NCI-H526 treated with DMSO at 0.1 percent for 48 hours (cell line): ENCODE data around the gene PHLDB1.

Experiments used
- DNase-seq: peaks from one replicate; lab custom pipeline; 2025; lab: John Stamatoyannopoulos, UW

PHLDB1 gene

DNA sequence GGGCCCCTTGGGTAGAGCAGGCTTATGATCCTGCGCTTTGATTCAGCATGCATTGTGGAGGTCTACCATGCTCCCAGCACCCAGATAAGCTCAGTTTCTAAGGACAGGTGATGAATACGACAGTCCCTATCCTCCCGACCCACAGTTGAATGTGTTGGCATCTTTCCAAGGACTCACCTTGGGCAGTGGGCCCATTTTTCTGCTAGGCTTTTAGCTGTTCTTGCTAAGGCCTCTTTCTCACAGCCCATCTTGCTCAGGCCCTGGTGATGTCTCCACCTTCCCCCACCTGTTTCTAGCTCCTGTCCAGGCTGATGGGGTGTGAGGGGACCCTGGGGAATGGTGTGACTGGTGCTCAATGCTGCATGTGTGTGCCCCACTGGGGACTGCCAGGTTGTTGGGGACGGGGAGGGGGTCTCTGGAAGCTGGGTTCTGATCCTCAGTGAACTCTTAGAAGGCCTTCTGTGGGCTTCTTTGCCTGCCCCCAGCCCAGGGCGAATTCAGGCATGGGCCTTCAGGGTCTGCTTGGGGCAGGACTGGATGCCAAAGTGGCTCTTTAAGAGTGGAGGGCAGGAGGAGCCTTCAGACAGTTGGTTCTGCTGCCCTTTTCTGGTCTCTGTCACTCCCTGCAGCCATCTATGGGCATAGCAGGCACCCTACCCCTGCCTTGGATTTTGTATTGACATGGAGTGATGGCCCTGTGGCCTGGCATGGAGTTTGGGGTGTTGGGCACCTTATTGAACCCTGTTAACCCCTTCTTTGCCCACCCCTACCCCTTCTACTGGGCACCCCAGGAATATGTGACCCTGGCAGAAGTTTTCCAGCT lies 33.1 kb downstream of the PHLDB1 start:
- DNase-seq, result no peak

DNA sequence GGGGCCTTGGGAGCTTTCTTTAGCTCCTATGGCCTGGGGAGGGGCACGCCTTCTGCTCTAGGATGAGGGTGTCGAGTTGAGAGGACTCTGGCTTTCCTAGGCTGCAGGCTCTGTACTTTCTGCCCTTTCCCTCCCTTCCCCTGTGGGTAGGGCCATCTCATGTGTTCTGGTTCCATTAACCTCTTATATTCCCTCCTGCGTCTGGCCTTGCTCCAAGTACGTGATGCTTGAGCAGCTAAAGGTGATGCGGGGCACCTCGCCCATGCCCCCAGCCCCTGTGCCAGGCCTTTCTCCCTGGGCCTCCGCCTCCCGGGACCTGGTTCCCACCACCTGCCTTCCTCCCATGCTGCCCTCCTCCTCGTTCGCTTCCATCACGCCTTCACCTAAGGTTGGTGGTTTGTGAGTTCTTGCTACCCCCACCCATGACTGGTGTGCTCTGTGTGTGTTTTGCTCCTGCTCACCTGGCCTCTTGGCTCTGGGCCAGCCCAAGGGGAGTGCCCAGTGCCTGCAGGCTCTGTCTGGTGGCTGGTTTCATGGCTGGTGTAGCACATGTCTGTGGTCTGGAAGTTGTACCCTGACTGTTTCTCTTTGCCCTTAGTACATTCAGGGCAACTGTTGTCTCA lies 34.1 kb downstream of the PHLDB1 start:
- DNase-seq, result peak; percentile 83

DNA sequence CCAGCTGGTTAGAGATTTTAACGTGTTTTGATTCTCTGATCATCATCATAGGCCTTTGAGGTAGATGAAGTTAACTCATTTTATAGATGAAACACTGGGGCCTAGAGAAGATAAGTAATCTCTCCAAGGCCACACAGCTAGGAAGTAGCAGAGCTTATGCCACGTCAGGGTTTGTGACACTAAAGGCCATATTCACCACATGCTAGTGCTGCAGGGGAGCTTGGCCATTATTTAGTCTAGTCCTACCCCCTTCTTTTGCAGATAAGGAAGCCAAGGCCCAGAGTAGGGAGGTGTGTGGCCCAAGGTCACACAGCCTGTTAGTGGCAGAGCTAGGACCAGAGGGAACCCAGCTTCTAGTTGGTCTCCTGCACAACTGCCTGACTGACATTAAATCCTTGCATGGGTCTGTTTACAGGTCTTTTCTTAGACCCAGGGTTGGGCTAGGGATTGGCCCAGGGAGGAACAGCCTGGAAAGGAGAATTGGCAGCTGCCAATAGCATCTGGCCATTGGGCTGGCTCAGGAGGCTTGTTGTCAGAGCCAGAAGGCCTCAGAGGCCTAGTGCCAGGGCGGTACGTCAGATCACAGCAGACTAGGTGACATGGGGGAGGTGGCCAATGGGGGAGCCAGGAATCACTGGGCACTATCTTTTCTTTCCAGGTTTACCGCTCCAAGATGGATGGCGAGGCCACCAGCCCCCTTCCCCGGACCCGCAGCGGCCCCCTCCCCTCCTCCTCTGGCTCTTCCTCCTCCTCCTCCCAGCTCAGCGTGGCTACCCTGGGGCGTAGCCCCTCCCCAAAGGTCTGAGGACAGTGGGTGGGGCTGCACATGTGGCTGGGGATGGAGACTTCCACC lies 36.0 kb downstream of the PHLDB1 start:
- no peak for DNase-seq

DNA sequence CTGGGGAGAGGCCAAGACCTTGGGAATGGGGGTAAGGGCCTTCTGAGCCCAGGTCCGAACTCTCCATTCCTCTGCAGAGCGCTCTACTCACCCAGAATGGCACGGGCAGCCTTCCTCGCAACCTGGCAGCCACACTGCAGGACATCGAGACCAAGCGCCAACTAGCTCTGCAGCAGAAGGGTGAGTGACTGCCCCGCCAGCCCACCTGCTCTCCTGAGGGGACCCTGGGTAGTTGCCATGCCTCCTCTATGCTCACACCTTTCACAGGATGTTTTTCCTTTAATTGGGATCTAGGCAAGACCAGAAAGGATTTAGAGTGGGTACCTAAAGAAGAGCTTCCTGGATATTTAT lies 36.6 kb downstream of the PHLDB1 start:
- no peak for DNase-seq

DNA sequence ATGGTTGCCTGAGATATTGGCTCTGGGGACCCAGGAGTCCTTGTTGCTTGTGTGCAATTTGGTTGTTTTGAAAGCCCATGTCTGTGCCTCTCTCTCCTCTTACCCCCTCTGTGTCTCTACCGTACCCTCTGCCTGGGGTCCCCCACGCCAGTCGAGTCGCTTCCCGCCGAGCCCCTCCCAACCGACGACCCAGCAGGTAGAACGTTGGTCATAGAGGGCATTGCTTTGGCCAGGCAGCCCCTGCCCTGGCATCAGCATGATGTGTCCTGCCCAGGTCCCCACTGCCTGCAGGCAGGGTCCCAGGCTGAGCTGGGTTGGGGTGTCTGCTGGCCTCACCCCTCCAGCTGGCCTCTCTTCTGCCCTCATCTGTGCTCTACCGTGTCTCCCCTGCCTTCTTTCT lies 37.1 kb downstream of the PHLDB1 start:
- no peak for DNase-seq

DNA sequence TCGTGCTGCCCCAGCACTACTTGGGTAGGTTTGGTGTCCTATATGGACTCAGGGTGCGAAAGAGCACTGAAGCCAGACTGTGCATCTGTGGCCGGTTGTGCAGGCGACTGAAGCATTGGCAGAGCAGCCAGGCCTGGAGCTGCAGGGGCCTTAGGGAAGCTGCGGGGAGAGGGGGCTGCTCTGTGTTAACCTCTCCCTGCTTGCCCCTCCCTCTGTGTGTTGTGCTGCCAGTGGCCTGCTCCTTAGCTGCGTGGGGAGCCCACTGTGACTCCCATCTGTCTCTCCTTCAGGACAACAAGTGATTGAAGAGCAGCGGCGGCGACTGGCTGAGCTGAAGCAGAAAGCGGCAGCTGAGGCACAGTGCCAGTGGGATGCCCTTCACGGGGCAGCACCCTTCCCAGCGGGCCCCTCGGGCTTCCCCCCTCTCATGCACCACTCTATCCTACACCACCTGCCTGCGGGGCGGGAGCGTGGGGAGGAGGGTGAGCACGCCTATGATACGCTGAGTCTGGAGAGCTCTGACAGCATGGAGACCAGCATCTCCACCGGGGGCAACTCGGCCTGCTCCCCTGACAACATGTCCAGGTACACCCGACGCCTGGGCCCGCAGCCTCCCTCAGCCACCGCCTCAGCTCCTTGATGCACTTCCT lies 37.8 kb downstream of the PHLDB1 start:
- no peak for DNase-seq

DNA sequence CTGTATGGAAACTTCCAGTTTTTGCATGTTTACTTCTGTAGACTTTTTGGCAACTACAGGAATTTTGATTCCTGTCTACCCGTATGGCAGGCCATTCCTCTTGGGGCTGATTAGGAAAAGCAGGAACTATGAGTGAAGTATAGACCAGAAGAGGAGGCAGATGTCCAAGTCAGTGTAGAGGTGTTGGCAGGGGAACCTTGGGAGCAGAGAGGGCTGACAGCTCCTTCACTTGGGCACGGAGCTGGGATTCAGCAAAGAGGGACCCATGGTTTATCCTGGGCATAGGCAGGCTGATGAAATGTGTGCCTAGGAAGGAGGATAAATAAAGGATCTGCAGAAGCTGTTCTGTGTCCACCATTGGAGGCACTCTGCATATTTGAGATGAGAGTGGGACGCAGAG lies 39.0 kb downstream of the PHLDB1 start:
- no peak for DNase-seq

DNA sequence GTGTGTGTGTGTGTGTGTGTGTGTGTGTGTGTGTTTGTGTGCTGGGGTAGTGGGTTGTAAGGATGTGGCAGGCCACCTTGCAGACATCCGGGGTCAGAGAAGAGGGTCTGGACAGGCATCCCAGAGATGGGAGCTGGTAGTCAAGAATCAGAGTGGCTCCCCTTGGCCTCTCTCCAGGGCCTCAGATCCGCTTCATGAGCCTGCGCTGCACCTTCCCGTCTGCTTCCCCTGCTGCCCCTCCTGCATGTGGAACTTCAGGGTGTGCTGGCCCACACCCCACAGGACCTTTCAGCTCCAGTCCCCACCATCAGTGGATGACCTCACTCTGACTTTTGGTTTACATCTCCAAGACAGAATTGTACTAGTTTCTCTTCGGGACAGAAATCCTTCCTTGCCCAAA lies 40.9 kb downstream of the PHLDB1 start:
- no peak for DNase-seq

DNA sequence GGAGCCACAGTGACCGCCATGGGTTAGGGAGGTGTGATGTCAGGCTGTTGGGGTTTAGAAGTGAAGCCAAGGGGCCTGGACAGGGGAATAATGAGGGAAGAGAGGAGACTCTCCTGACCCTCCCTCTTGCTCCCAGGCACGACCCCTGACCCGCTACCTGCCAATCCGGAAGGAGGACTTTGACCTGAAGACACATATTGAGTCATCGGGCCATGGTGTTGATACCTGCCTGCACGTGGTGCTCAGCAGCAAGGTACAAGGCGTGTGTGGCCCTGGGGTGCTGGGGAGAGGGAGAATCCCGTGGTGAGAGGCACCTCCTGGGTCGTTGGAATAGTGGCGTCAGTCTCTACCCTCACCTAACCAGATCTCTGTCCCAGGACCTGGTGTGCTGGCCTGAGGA lies 42.5 kb downstream of the PHLDB1 start:
- no peak for DNase-seq

DNA sequence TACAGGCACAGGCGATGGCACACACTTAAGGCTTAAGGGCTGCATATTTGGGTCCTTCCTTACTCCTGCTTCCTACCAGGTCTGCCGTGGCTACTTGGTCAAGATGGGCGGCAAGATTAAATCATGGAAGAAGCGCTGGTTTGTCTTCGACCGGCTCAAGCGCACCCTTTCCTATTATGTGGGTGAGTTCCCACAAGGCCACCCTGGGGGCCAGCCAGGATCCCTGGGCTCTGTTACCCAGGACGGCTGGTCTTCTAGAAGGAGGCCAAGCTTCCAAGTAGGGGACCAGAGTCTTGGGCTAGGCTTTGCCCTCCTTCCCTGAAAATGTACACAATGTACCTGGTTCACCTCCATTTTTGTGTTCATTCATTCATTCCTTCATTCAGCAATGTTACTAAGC lies 43.0 kb downstream of the PHLDB1 start:
- no peak for DNase-seq

DNA sequence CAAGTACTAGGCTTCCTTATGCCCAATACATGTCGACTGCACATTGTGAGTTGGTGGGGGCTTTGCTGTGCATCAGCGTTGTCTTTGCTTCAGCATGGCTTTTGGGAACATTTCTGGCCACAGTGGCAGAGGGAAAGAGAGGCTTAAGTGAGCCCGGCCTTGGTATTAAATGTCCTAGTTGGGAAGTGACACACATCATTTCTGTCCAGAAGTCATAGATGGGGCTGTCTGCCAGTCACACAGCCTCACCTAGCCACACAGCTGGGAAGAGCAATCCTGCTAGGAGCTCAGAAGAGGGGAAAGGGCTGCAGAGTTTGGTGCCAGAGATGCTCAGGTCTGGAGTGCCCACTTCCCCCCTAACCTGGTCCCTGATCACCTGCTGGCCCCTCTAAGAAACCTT lies 44.4 kb downstream of the PHLDB1 start:
- no peak for DNase-seq

DNA sequence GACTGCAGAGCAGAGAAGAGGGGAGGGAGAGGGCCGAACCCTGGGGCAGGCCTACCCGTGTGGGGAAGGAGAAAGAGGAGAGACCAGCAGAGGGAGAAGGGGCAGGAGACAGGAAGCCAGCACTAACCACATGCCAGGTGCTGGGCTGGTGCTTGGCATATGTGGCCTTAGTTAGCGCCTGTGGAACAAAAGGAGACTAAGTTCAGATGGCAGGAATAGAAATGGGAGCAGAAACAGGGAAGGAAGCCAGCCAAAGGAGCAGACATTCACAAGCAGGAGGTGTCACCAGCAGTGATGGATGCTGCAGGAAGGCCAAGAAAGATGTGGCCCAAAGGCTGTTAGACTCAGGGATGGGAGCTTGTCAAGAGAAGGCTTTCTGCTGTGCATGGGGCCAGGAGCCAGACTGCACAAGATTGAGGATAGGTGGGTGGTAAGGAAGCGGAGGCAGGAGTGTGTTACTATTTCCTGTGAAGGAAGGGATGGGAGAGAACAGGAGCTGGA lies 45.3 kb downstream of the PHLDB1 start:
- DNase-seq, result no peak

DNA sequence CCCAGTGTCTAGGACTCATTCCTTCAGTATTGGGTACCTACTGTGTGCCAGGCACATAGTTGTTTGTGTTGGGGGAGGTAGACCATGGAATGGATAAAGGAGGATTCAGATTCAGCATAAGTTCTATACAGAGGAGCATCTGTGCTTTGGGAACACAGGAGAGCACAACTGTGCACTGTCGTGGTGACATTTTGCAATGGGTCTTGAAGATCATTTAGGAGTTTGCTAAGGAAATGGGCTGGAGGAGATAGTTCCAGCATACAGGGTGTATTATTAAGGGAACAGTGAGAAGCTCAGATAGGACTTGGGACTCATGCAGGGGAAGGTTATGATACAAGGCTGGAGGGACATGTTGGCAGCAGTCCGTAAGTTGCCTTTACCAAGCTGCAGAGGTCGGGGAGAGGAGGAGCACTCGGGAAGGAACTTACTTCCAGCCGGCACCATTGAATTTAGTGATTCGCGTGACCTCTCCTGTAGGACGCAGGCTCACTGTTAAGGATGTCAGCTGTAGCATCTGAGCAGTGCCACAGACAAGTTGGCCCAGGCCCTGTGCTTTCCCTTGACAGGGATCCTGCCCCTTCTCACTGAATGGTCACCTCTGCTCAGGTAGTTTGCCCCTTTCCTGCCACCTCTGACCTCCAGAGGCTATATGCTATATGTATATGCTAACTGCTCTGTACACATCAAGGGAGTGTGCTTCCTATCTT lies 46.4 kb downstream of the PHLDB1 start:
- no peak for DNase-seq

DNA sequence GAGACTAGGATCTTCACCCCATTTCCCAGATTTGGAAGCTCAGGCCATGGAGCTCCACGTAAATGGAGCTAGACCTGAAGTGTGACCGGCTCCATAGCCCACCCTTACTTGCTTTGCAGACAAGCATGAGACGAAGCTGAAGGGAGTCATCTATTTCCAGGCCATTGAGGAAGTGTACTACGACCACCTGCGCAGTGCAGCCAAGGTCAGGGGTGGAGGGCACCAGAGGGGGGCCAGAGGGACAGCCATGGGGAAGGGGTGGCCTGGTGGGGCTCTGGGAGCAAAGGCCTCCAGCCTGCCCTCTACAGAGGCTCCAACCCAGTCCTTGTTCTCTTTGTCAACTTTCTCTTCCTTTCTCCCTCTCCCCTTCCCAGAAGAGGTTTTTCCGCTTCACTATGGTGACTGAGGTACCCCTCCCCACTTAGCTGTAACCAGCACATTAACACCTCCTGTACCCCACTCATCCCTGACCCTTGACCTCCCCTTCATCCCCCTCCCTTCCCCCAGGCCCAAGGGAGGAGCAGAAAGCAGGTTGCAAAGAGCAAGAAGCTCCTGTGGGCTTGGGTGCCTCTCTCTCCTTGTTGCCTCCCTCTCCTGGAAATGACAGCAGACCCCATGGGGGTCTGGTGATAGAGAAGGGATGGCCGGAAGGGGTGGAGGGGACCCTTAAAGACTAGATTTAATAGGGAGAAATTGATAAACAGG lies 48.2 kb downstream of the PHLDB1 start:
- DNase-seq, result no peak

DNA sequence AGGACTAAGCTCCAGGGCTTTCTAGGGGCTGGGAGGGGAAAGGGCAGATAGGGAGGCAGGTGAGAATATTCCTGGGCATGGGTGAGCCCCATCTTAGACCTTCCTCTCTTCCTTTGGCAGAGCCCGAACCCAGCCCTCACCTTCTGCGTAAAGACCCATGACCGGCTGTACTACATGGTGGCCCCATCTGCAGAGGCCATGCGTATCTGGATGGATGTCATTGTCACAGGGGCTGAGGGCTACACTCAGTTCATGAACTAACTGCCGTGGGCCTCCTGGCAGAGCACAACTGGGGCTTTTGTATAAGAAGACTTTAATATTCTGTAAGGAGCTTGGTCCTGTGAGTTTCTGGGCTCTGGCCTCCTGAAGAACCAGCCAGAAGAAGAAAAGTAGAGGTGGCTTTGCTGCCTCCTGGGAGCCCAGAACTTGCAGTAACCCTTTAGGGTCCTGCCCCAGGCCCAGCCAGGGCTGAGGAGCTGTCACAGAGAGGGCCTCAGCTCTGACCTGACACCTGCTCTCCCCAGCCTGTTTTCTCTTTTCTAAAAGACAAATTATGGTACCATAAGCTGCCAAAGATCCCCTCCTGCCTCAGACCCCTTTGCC lies 49.2 kb downstream of the PHLDB1 start:
- no peak for DNase-seq

DNA sequence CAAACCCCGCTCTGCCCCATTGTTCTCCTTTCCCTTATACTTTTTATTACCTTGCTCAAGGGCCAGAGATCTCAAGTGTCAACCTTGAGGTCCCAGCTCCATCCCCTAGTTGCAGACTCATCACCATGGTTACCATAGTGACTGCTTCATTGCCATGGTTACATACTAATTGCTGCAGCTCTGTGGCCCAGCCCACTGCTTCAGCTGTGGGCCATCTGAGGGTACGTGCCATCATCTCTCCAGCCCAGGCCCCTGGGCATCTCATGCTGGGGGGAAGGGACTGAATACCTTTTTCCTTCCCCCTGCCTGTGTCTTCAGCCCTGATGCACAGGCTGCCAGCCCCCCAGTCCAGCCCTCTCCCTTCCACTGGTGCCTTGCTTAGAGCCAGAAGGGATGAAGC lies 49.8 kb downstream of the PHLDB1 start:
- DNase-seq, result no peak

DNA sequence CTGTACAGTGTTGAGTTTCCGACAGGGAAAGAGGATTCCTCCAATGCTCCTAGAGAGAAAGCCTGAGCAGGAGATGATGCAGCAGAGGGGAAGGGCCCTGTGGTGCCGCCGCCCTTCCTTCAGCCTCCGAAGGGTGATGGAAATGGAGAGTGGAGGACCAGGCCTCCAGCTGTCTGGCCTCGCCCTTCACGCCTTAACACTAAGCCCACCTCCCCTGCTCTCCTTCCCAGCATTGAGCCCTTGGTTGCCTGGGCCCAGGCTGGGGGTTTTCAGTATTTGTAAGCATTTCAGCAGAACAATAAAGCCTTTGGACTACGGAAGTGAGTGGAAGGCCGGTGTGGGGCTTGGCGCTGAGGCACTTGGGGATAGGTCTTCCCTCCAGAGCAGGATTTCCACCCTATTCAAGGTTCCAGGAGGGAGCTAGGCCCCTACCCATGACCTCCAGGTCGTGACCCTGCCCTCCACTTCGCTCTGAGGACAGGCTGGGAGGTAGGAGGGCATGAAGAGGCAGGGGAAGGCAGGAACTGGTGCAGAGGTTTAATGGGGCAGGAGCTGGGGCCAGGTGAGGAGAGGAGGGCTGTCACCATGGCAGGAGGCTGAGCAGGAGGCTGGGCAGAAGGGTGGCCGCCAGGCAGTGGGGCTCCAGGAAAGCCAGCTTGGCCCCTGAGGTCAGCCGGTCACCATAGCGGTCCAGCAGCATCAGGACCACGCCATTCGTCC lies 50.5 kb downstream of the PHLDB1 start:
- no peak for DNase-seq

DNA sequence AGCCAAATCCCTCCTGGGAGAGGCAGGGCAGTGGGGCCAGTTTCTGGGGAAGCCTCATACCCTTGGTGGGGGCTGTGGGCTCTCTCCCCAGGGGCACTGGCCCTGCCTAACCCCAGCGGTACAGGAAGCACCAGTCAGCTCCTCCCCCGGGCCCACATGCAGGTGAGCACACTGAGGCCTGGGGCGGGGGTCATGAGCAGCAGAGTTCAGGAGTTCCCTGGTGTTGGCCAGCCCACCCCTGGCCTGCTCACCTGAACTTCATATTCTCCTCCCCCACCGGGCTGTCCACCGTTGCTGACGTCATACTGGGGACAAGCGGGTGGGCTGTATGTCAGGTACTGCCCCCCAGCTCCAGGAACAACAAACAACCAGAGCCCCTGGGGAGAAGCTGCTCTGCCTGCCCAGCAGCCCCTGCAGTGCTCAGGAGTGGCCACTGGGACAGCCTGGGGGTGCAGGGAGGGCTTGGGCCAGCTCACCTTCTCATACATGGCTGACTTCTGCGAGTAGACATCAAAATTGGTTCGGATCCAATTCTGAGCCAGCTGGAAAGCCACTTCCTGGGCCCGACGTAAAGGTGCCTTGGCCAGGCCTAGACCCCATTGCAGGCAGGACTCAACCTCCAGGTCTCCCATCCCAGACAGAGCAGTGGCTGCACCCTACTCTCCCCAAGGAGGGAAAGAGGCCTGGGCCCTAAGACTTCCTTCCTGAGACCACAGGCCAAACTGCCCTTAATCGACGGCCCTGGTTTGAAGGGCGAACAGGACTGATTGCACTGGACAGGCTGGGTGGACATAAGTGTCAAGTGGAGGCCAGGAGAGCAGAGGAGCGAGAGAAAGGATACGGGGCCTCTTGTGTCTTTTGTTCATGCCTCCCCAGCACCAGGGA lies 51.3 kb downstream of the PHLDB1 start:
- DNase-seq, result no peak
